GM12801 (cell line): ENCODE results near the gene PRMT9.

Source experiments
- TF ChIP-seq, protein P1 (sequence below): IDR thresholded peaks from one replicate; pipeline ENCODE4 v1.5.1; 2011; ENCODE audit warnings: control low read depth; ENCODE audit not compliant: insufficient read length; ENCODE audit errors: extremely low read depth

The PRMT9 gene

DNA sequence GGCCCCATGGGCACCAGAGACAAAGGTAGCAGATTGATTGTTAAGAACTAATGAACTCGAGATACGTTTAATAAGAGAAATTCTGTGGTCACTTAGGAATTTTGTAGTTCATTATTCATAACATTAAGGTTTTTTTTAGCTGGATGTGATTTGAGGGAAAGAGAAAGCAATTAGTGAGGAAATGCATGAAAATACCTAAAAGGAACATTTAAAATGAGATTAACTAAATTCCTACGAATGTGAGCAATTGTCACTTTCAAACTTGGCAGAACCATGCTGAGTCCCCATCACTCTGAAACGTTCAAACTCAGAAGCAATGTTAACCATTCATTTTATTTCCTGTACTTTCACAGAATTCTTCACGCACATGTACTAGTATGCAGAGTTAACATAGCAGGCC is 5.9 kb downstream of the PRMT9 start:
- TF ChIP-seq, protein P1, sequence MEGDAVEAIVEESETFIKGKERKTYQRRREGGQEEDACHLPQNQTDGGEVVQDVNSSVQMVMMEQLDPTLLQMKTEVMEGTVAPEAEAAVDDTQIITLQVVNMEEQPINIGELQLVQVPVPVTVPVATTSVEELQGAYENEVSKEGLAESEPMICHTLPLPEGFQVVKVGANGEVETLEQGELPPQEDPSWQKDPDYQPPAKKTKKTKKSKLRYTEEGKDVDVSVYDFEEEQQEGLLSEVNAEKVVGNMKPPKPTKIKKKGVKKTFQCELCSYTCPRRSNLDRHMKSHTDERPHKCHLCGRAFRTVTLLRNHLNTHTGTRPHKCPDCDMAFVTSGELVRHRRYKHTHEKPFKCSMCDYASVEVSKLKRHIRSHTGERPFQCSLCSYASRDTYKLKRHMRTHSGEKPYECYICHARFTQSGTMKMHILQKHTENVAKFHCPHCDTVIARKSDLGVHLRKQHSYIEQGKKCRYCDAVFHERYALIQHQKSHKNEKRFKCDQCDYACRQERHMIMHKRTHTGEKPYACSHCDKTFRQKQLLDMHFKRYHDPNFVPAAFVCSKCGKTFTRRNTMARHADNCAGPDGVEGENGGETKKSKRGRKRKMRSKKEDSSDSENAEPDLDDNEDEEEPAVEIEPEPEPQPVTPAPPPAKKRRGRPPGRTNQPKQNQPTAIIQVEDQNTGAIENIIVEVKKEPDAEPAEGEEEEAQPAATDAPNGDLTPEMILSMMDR: no peak

DNA sequence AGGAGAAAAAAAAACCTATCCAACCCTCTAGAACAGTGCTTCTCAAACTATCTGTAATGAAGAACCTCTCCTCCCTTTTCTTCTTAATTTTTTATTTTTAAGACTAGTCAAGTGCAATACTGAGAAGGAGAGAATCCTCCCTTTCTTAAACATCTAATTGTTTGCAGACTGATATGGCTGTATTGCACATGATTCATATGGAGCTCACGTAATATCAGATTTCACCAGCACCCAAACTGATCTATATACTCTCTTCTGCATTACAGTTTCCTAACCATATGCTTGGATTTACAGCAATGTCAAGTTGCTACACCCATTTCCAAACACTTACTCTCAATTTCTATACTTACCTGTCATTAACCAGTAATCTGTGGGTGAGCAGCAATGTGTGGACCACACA is 9.5 kb downstream of the PRMT9 start:
- TF ChIP-seq, protein P1: no peak

DNA sequence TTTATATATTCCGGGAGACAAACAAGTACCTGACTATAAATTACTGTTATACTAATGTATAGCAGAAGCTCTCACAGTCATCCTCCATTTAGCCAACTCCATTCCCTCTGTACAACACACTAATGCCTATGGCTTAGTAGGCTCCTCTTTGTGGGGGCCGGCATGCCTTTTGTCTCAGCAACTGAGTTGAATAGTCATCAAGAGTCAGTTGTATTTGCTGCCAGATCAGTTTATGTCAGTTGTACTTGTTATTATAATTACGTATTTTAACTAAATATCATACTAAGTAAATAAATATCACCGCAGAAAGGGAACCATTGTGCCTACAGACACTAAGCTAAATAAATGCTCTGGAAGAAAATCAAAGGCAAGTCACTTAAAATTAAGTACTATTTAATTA is 9.9 kb downstream of the PRMT9 start:
- TF ChIP-seq, protein P1: no peak

DNA sequence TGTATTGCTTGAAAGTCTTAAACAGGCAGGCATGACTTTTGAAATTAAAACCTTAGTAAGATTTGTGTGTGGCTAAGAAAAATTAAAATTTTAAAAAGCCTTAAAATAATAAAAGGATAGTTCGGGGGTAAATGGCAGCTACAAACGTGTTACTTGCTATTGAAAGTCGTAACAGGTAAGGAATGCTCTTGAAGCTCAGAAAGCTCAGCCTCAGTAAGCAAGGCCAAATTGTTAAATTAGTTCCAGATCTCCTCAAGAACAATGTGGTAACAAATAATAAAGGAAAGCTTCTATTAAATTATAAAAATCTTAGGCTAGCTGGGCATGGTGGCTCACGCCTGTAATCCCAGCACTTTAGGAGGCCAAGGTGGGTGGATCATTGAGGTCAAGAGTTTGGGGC is 25.5 kb downstream of the PRMT9 start:
- TF ChIP-seq, protein P1: no peak

DNA sequence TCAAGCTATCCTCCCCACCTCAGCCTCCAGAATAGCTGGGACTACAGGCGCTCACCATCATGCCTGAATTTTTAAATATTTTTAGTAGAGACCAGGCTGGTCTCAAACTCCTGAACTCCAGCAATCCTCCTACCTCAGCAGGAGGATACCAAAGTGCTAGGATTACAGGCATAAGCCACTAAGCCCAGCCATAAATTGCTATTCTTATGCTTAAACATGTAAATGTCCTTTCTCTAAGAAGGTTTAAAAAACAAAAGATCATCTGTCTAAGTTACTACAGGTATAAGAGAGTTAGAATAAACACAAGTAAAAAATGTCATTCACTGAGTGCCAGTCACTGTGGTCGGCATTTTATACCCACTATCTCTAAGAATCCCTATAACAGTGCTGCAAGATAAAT is 28.3 kb downstream of the PRMT9 start:
- TF ChIP-seq, protein P1: no peak

DNA sequence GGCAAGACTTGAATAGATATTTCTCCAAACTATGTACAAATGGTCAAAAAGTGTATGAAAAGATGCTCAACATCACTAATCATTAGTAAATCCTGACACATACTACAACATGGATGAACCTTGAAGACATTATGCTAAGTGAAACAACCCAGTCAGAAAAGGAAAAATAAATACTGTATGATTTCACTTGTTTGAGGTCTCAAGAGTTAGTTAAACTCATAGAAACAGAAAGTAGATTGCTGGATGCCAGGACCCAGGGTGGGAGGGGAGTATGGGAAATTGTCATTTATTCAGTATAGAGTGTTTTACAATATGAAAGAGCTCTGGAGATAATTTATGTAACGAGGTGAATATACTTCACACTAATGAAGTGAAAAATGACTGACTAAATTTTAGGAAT is 32.4 kb downstream of the PRMT9 start:
- TF ChIP-seq, protein P1: no peak

DNA sequence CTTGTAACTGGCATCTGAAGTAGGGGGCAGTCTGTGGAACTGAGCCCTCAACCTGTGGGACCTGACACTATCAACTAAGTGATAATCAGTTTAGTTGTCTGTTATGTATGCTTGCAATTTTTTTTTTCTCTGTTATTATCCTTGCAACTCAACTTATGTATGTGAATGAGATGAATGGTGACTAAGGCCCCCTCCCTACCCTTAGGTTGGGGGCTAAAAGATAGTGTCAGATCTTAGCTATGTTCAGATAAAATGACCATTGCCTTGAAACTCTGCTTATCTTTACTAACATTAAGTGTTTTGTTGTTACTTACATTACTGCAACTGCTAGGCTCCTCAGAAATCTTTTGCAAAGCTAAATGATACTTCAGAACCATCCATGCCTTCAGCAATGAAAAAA is 35.3 kb downstream of the PRMT9 start:
- TF ChIP-seq, protein P1: no peak

DNA sequence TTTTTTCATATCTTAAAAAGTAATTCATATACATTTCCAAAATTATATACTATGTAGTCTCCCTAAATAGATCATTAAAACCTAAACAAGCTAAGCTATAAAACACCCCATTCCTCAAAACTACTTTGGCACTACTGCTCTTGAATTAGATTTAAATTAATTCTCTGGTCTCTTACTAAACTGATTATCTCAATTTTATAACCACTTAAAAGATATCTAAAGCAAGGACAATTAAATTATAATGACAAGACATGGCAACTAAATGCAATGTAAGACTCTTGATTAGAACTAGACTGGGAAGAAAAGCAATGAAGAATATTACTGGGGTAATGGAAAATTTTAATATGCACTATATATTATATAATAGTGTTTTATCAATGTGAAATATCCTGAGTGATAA is 38.9 kb downstream of the PRMT9 start:
- TF ChIP-seq, protein P1: no peak
